ENCODE data around the gene C11orf97. TPM values are rescaled to one million over a fixed set of nuclear protein-coding genes. Genes with fewer than 3 reads are reported as not detected.

C11orf97 gene
- total and polyA plus RNA-seq, 2 of the 13 experiments (the other 11 are each of a cell fraction or from before 2014, with no cell fraction given) = 0.35 TPM; not detected in 1

- Histone ChIP-seq H3K27ac (ENCODE audit: extremely low read length, insufficient read depth, low read length) (no peak overlapping the region), H3K36me3 (replicated peaks in 1 of 2; ENCODE audit: control insufficient read depth in 1 of 2, insufficient read depth in 2 of 2, low read length in 2 of 2) (no peaks in the 10 kb centered on the region), H3K27me3 (ENCODE audit: control insufficient read depth in 1 of 2, insufficient read depth in 2 of 2, low read length in 2 of 2) (peaks cover 0 to 2% of the 10 kb centered on the region in 2 experiments; a peak in 1 of 5 replicates), H3K4me1 (ENCODE audit: insufficient read depth, low read length) (peaks cover 5% of the 10 kb centered on the region; the same call in 1 of the 2 replicates), H3K4me2 (ENCODE audit: low read depth, low read length) (no peak overlapping the region), H2AFZ (ENCODE audit: low read length) (no peak overlapping the region), H4K20me1 (ENCODE audit: insufficient read depth, low read length) (no peaks in the 10 kb centered on the region), H3K79me2 (ENCODE audit: insufficient read depth, low read length) (no peaks in the 10 kb centered on the region), H3K9ac (ENCODE audit: insufficient read depth, low read depth, low read length) (no peak overlapping the region), H3K9me3 (ENCODE audit: low read length) (no peaks in the 10 kb centered on the region), H3K4me3 (replicated peaks in 1 of 3; ENCODE audit: insufficient read depth in 1 of 3, low read depth in 2 of 3, low read length in 3 of 3) (no peak overlapping the region)
- no peak for DNase-seq (ENCODE audit: low spot score)
- no TSS peak for BruUV-seq (replicated peaks)
- WGBS (ENCODE audit: low lambda C conversion rate) = 39% methylated on average over 1 of the region's 1 CpG
- ChIA-PET POLR2A (no interaction called here), CTCF (ENCODE audit: low intra/inter-chr PET ratio, low total read pairs) (no interaction called here)
- no peak for ATAC-seq
- intact Hi-C loops (cut with micrococcal nuclease; ENCODE audit: unreplicated experiment) = no loop called here
- FAIRE-seq = no peak
- in situ Hi-C loops (cut with HindIII; ENCODE audit: extremely low pct_ligation_motif_present, low pct_unique_long_range_greater_than_20kb) = no loop called here
- TF ChIP-seq DBP (CRISPR knock-in tag; IDR thresholded peaks at IDR 0.05; ENCODE audit: not compliant biosample characterization) = no peak
Measured at GRCh38 chr11:94546886-94547285, 34.6 kb downstream of the C11orf97 start.

GRCh38 chr11:94549146-94549545 is 36.9 kb downstream of the C11orf97 start:
- Histone ChIP-seq H3K9ac (ENCODE audit: insufficient read depth, low read depth, low read length) (no peak overlapping the region), H3K4me3 (replicated peaks in 1 of 3; ENCODE audit: insufficient read depth in 1 of 3, low read depth in 2 of 3, low read length in 3 of 3) (no peak overlapping the region), H3K4me2 (ENCODE audit: low read depth, low read length) (no peak overlapping the region), H3K4me1 (ENCODE audit: insufficient read depth, low read length) (no peaks in the 10 kb centered on the region), H3K79me2 (ENCODE audit: insufficient read depth, low read length) (no peaks in the 10 kb centered on the region), H2AFZ (ENCODE audit: low read length) (no peak overlapping the region), H3K27me3 (ENCODE audit: control insufficient read depth in 1 of 2, insufficient read depth in 2 of 2, low read length in 2 of 2) (no peaks in the 10 kb centered on the region; a peak in 1 of 5 replicates), H4K20me1 (ENCODE audit: insufficient read depth, low read length) (no peaks in the 10 kb centered on the region), H3K9me3 (ENCODE audit: low read length) (no peaks in the 10 kb centered on the region), H3K36me3 (replicated peaks in 1 of 2; ENCODE audit: control insufficient read depth in 1 of 2, insufficient read depth in 2 of 2, low read length in 2 of 2) (no peaks in the 10 kb centered on the region), H3K27ac (ENCODE audit: extremely low read length, insufficient read depth, low read length) (no peak overlapping the region)
- POLR2A ChIA-PET = no interaction called here
- intact Hi-C loops (cut with micrococcal nuclease; ENCODE audit: unreplicated experiment) = no loop called here
- FAIRE-seq = no peak
- WGBS (ENCODE audit: low lambda C conversion rate) = 13% methylated on average over 5 of the region's 5 CpGs
- ATAC-seq = no peak
- no TSS peak for BruUV-seq (replicated peaks)
- CTCF ChIA-PET (ENCODE audit: low intra/inter-chr PET ratio, low total read pairs) = no interaction called here
- DNase-seq (ENCODE audit: low spot score) = no peak
- TF ChIP-seq NR3C1 (CRISPR knock-in tag; IDR thresholded peaks at IDR 0.05) = no peak
- TF ChIP-seq DDIT3 (CRISPR knock-in tag; IDR thresholded peaks at IDR 0.05) = no peak
- TF ChIP-seq AHR (CRISPR knock-in tag; IDR thresholded peaks at IDR 0.05) = no peak
- TF ChIP-seq PREB (CRISPR knock-in tag; IDR thresholded peaks at IDR 0.05) = no peak
- TF ChIP-seq PRMT3 (CRISPR knock-in tag; IDR thresholded peaks at IDR 0.05; ENCODE audit: borderline replicate concordance, low read depth) = no peak
- TF ChIP-seq ZNF761 (CRISPR knock-in tag; conservative IDR thresholded peaks at IDR 0.05) = no peak
- TF ChIP-seq FOXM1 (CRISPR knock-in tag; IDR thresholded peaks at IDR 0.05) = no peak
- TF ChIP-seq NFKB2 (CRISPR knock-in tag; IDR thresholded peaks at IDR 0.05; ENCODE audit: borderline replicate concordance) = no peak
- TF ChIP-seq SYNCRIP (IDR thresholded peaks at IDR 0.05; ENCODE audit: insufficient read depth, low read depth, low read length) = no peak
- no peak for TF ChIP-seq FIP1L1 (IDR thresholded peaks at IDR 0.05; ENCODE audit: borderline replicate concordance, insufficient read depth, low read depth, low read length)
- no peak for TF ChIP-seq SKIL (CRISPR knock-in tag; IDR thresholded peaks at IDR 0.05; ENCODE audit: borderline replicate concordance)
- TF ChIP-seq MAX (IDR thresholded peaks at IDR 0.05) = no peak
- no peak for TF ChIP-seq U2AF2 (IDR thresholded peaks at IDR 0.05; ENCODE audit: low read depth, low read length)
- in situ Hi-C loops (cut with HindIII; ENCODE audit: extremely low pct_ligation_motif_present, low pct_unique_long_range_greater_than_20kb) = no loop called here

All from HepG2 (cell line).